ENCODE data around the gene GRHL3.

- TF ChIP-seq CTCF (IDR thresholded peaks at IDR 0.05; ENCODE audit: extremely low read depth in 1 of 2, insufficient read depth in 1 of 2, low read depth in 1 of 2, low read length in 2 of 2) (no peak), MAX (IDR thresholded peaks at IDR 0.05; ENCODE audit: insufficient read depth, insufficient read length) (no peak), MYC (IDR thresholded peaks at IDR 0.05; ENCODE audit: low read depth, low read length) (no peak), GATA2 (IDR thresholded peaks at IDR 0.05; ENCODE audit: insufficient read depth, insufficient read length, low read depth, low read length) (no peak), POLR2AphosphoS5 (IDR thresholded peaks at IDR 0.05; ENCODE audit: insufficient read depth, low read depth, low read length) (no peak), POLR2A (IDR thresholded peaks at IDR 0.05; ENCODE audit: low read depth, low read length) (no peak), EZH2 (IDR thresholded peaks at IDR 0.05; ENCODE audit: borderline replicate concordance, low read depth, low read length, severe bottlenecking) (no peak)
Measured at GRCh38 chr1:24324903-24325302, 5.7 kb downstream of the GRHL3 start.
